NCI-H1417 (cell line): ENCODE results near the gene FRYL.
"Not testable (repeated sequence)": the region's sequence is repeated elsewhere in the genome, so short reads cannot be mapped to it uniquely, and the experiment has no call there.

Experiments
- DNase-seq, 3 experiments: peaks; one replicate each; lab custom pipeline; 2025; lab: John Stamatoyannopoulos, UW

FRYL gene

DNA sequence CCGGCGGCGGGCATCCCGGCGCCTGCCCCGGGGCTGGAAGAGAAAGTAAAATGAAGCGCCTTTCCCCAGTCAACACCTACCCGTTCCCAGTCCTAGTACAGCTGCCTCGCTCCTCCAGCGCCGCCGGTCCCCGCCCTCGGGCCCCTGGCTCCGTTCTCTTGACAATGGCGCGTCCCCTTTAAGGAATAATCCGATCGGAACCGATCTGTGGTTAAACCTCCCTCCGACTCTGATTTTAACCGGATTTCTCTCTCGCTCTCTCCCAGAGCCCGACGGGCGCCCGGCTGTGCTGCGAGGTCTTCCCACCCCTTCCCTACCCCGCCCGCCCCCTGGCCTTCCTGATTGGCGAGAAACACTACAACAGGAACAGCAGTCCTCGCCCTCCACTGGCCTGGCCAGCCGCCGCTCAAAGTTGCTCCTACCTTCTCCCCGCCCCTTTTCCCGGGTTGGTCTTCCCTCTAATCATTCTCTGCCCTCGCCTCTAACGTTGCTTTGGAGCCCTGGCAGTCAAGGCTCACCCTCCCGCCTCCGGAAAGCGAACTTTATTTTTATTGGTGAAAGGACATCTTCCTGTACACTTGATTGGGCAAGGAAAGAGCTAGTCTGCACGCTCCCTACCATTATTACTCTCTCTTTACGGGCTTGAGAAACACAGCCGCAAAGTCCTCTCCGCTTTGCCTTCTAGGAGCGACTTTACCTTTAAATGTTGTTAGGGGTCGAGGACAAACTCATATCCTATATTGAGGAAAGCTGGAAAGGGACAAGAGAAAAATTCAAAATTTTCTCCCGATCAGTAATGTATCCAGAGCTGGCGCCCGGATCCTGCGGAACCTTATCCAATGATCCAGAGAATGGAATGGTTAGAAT lies at the start of gene FRYL:
FRYL (minus strand) TSS at position 282 of the 867 bp plus-strand sequence. CDS start 145,869 bp downstream, outside the sequence.
- DNase-seq, result peak; percentile 99 to 100 (median 99)

DNA sequence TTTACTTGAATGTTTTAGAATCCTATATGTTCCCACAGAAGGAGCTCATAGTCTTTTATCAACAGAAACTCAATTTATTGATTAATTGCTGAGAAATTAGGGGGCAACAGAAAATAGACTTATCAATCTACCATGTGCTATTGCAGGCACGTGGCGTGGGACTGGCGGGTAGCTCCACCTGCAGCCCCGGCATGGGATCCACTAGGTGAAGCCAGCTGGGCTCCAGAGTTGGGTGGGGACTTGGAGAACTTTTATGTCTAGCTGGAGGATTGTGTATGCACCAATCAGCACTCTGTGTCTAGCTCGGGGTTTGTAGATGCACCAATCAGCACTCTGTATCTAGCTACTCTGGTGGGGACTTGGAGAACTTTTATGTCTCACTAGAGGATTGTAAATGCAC lies 47.5 kb upstream of the FRYL start:
- no peak for DNase-seq

DNA sequence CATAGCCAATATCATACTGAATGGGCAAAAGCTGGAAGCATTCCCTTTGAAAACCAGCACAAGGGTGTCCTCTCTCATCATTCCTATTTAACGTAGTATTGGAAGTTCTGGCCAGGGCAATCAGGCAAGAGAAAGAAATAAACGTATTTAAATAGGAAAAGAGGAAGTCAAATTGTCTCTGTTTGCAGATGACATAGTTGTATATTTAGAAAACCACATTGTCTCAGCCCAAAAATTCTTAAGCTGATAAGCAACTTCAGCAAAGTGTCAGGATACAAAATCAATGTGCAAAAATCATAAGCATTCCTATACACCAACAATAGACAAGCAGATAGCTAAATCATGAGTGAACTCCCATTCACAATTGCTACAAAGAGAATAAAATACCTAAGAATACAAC lies 41.4 kb upstream of the FRYL start:
- DNase-seq, result not testable (repeated sequence)

DNA sequence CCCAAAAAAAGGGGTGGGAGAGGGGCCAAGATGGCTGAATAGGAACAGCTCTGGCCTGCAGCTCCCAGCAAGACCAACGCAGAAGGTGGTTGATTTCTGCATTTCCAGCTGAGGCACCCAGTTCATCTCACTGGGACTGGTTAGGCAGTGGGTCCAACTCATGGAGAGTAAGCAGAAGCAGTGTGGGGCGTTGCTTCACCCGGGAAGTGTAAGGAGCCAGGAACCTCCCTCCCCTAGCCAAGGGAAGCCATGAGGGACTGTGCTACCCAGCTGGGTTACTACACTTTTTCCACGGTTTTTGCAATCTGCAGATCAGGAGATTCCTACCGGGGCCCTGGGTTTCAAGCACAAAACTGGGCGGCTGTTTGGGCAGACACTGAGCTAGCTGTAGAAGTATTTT lies 36.9 kb upstream of the FRYL start:
- no peak for DNase-seq

DNA sequence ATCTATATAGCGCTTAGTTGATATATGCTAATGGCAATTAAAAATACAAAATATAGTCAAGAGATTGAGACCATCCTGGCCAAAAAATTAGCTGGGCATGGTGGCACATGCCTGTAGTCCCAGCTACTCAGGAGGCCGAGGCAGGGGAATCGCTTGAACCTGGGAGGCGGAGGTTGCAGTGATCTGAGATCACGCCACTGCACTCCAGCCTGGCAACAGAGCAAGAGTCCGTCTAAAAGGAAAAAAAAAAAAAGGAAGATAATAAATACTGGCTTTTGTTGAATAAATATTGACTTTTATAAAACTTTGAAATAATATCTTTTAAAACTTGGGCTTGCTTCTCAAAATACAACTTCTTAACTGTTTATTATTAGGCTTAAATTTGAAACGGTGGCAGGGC lies 36.2 kb upstream of the FRYL start:
- not testable (repeated sequence) for DNase-seq

DNA sequence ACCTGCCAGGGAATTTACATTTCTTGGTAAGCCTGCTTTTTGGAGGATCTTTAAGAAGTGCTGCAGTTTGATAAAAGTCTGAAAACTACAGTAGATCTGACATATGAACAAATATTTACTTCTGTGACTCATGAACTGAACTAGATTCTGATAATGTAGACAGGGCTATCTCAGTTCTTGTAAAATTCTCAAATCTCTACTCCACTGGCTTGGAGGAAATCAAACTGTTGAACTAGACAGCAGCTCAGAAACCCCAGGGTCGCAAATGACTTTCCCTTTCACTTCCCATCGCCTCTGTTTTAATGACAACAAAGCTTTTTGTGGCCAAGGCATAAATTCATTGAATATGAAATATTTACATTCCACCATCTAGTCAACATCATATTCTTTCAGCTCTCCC lies 35.4 kb upstream of the FRYL start:
- no peak for DNase-seq

DNA sequence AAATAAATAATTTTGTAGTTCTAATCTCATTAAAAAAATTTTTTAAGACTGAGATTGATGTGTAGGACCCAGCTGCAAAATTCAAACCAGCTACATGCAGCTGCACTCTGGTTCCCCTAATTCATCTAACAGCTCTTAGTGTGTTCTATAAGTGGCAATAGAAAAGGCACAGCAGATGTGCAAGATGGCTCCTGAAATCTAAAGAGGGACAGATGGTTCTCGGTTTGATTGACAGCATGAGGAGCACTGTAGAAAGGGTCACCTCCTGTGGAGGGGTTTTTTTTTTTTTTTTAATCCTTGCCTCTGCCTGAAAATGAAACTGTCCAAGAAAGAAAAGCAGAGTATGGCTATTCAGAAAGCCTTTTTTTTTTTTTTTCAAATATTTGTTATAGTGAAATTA lies 33.9 kb upstream of the FRYL start:
- peak; percentile 36 to 89 (median 85) for DNase-seq

DNA sequence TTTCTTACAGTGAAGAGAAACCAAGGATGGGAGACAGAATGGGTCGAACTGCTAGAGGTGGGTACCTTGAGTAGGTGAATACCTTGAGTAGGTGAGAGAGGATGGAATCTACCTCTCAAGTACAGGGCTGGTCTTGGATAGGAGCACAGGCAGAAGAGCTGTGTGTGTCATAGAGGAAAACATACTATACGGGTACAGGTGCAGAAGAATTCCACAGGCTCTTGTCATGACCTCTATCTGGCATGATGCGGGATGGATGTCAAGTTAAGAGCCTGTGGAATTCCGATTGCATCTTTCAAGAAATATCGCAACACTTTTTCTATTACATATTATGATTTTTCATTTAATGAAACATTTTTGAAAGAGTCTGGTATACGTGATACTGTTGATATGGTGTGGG lies 32.8 kb upstream of the FRYL start:
- DNase-seq, result no peak

DNA sequence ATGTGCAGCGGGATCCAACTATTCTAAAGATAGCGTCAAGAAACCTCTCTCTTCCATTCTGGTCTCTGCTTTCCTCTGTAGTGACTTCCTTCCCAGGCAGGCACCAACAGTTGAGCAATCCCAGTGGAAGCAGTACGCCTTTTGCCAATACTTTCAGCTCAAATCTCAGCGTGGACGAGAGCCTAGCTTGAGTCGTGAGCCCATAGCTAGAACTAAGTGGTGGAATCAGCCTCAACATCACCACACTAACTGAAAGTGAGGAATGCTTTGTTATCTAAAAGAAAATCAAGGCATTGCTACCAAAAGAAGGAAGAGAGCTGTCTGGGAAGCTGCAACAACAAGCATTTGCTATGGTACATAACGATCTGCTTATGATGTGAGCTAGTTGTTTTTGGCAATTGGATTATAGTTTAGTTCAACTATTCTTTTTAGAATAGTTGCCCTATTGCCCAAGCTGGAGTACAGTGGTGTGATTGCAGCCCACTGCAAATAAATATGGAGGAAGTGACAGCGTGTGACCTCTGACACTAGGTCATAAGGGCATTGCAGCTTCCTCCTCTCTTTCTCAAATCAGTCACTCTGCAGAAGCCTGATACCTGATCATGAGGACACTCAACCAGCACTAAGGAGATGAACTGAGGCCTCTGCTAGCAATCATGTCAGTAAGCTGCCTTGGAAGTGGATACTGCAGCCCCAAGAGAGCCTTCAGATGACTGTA lies 24.7 kb upstream of the FRYL start:
- DNase-seq, result no peak

DNA sequence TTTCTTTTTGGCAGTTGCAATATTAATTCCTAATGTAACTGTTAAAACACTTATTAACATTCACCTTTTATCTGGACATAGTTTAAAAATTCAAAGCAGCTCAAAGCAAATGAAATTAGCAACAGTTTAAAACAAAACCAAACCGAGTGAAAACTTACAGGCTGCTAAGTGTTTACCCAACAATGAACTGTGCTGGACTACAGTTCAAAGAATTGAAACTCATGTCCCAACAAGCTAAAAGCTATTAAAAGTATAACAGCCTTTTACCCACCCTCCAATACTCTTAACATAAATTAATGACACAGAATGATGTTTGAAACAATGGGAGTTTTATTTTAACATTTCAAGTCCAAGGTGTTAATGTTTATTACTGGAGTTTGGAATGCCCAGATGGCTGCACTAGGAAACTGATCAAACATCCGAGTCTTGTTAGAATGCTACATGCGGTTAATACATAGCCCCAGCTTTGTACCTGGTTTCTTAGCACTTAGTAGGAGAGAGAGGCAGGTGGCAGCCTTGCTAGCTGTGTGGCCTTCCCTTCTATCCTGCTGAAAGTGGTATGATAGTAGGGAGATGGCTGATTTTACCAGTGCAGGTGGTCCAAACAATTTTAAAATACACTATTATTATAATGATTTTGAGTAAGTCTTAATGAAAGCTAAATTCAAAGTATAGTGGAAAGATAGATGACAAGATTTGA lies 21.1 kb upstream of the FRYL start:
- DNase-seq, result peak in 1 of 3 experiments; percentile 43

DNA sequence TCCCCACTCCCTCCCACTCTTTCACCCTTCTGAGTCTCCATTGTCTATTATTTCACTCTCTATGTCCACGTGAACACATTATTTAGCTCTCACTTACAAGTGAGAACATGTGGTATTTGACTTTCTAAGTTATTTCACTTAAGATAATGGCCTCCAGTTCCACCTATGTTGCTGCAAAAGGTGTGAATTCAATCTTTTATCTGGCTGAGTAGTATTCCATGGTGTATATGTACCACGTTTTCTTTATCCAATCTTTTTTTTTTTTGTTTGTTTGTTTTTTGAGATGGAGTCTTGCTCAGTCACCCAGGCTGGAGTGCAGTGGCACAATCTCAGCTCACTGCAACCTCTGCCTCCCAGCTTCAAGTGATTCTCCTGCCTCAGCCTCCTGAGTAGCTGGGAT lies 20.1 kb upstream of the FRYL start:
- DNase-seq, result not testable (repeated sequence)

DNA sequence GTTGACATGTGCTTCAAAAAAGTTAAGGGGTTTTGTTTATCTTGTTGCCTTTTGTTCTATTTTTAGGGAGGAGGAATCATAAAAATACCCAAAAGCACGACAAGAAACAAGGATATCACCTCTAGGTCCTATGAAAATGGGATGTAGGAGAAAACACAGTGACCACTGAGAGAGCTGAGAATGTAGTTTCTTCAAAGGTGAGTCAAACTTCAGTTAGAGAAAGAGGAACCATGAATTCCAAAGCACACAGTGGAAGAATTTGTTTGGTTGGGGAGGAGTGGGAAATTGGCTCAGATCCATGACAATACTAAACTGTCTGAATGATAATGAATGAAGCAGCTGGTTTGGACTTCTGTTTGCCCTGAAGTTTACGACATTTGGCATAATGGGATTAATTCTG lies 19.1 kb upstream of the FRYL start:
- no peak for DNase-seq

DNA sequence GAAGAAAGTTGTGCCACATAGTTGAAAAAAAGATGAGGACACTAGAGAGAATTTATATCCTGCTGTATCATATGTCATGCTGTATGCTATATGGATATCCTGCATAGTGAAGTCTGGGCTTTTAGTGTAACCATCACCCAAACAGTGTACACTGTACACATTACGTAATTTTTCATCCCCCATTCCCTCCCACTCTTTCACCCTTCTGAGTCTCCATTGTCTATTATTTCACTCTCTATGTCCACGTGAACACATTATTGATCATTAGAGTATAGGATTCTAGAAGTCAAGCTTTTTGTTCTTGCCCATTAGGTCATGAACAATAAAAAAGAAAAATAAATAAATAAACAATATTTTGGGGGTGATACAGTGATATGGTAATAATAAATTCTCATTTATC lies 18.0 kb upstream of the FRYL start:
- no peak for DNase-seq

DNA sequence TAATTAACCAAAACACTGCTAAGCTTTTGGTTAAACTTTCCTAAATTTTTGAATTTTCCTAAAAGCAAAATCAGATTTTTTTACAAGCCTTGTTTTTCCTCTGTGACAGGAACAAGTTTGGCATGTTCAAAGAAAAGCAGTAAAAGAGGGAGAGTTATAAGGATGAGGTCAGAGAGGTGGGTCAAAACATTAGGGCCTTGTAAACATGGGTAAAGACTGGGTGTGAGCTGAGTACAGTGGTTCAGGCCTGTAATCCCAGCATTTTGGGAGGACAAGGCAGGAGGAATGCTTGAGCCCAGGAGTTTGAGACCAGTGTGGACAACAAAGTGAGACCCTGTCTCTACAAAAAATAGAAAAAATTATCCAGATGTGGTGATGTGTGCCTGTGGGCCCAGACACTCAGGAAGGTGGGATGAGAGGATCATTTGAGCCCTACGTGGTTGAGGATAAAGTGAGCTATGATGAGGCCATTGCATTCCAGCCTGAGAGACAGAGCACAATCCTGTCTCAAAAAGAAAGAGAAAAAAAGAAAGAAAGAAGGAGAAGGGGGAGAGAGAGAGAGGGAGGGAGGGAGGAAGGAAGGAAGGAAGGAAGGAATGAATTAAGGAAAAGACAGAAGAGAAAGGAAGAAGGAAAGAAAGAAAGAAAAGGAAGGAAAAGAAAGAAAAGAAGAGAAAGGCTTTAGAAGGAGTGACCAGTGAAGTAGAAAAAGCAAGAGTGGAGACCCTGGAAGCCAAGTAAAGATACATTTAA lies 17.0 kb upstream of the FRYL start:
- DNase-seq, result no peak

DNA sequence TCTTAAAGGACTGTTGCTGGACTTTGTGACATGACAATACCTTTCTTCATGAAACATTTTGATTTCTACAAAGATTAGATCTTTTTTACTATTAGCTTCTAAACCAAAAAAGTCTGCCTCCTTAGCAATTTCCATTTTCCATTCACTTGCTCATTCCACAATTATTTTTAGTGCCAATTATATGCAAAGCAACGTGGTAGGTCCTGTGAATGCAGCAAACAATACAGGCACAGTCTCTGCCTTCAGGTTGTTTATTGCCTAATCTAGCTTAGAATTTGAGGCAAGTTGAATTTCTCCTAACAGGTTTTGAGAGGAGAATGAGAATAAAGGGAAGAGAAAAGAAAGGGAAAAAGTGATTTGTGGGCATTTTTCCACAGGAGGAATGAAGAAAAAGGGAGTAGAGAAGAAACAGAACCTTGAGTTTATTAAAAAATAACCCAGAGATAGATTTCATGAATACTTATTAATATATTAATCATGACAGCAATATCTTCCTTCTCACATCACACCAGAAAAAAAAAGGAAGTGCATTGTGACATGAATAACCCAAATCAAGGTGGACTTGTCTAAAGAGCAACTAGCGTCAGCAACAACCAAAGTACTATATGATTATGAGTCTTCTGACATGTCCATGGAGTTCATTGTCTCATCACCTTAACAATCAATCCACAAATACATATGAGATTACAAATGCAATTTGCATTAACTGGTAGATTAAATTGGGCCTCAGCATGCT lies 16.3 kb upstream of the FRYL start:
- DNase-seq, result no peak

DNA sequence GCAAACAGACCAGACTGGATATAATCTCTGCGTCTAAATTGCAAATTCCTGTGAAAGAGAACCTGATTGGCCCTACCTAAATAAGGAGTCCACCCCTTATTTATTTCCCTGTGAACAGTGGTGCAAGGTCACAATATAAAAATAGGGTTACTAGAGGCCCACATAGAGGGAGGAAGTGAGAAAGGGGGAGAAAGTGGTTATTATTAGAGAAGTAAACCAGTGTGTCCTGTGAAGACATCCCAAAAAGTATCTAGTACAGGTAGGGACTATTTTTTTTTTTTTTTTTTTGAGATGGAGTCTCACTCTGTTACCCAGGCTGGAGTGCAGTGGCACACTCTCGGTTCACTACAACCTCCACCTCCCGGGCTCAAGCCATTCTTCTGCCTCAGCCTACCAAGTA lies 15.0 kb upstream of the FRYL start:
- no peak for DNase-seq

DNA sequence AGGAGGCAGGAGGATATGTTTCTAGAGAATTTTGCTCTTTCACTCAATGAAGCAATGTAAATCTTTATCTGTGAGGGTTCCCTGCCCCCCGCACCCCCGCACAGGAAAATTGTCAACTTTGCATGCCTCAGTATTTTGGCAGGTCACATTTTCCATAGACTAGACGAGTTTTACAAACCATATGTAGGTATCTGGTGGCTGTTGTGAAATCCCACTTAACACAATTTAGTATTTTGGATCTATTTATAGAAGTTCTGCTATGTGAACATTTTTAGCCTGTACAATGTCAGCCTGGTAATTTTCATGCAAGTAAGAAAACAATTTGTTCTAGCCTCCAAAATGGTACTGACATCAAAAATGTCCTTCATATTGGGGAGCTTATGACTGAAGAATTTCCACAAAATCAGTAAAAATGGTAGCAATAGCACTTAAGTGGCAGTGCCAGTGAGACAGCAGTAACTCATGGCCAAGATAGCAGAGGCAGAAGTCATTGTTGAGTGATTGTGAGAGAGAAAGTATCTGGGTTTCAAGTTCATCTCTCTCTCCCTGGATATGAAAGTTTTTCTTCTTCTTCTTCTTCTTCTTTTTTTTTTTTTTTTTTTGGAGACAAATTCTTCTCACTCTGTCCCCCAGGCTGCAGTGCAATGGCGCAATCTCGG lies 12.4 kb upstream of the FRYL start:
- no peak for DNase-seq

DNA sequence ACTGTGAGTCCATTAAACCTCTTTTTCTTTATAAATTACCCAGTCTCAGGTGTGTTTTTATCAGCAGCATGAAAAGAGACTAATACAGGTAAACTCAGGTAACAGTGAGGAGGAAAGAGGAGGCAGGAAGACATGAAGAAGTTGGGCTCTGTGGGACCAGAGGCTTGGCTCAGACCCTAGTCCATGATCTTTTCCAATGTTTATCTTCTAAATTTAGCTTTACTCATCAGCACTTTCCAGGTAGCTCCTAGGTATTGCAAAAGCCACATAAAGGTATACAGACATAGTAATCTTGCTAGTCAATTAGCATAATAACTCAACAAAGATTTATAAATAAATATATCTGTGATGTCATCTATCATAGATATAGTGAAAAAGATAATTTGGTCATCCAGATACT lies 11.2 kb upstream of the FRYL start:
- DNase-seq, result no peak

DNA sequence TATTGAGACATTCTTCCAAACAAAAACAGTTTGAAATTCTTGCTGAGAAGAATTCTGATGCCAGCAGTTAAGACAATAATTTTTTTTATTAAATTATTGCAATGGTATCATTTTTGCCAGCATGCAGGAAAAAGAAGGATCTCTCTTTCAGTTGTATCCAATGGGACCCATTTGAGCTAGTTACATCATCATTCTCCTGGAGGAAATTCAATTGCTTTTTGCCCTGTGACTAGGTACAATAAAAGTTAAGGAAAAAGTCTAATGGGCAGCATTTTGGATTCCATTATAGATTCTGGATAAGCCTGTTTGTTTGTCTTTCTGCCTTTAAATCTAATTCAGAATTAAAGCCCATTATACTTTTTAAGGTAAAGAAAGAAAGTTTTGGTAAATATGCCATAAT lies 10.5 kb upstream of the FRYL start:
- no peak for DNase-seq

DNA sequence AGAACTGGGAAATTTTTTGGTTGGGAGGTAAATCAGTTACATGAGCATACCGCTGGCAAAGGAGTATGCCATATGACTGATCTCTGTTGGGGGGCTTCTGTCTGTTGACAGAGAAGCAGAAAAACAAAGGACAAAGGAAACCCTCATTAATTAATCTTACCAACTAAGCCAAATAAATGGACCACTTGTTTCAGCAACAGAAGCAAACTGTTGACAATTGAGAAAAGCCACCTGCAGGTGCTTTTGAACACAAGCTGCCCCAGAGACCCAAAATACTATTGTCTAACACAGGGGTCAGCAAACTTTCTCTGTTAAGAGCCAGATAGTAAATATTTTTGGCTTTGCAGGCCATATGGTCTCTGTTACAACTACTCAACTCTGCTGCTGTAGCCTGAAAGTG lies 7.0 kb upstream of the FRYL start:
- DNase-seq, result peak in 1 of 3 experiments; percentile 39

DNA sequence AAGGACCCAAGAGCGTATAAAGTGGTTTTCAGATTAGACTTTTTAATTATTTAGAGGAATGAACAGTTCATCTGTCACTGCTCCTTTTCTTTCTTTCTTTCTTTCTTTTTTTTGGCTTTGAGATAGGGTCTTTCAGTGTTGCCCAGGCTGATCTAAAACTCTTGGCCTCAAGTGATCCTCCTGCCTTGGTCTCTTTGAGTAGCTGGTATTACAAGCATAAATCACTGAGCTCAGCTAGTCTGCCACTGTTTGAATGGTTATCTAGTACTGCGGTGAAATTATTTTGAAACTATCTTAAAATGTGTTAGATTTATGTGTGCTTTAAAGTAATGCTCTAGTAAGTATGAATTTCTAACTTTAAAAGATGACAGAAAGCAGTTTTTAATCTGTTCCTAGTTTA lies 6.5 kb upstream of the FRYL start:
- no peak for DNase-seq
